ENCODE data around the gene TBC1D3B.
"Not testable (repeated sequence)": the region's sequence is repeated elsewhere in the genome, so short reads cannot be mapped to it uniquely, and the experiment has no call there.

DNA sequence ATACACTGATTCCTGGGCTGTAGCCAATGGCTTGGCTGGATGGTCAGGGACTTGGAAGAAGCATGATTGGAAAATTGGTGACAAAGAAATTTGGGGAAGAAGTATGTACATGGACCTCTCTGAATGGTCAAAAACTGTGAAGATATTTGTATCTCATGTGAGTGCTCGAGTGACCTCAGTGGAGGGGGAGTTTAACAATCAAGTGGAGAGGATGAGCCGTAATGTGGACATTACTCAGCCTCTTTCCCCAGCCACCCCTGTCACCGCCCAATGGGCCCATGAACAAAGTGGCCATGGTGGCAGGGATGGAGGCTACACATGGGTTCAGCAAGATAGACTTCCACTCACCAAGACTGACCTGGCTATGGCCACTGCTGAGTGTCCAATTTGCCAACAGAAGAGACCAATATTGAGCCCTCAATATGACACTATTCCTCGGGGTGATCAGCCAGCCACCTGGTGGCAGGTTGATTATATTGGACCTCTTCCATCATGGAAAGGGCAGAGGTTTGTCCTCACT lies 45.2 kb upstream of the TBC1D3B start:
- TF ChIP-seq CTCF (IDR thresholded peaks at IDR 0.05; ENCODE audit: low read depth, low read length, poor library complexity, severe bottlenecking); EZH2phosphoT487 (IDR thresholded peaks at IDR 0.05; ENCODE audit: borderline replicate concordance, low read length): not testable (repeated sequence)

All from DOHH2 (cell line).